Dermis lymphatic vessel endothelial cell (primary cell): Measurements from ENCODE around the gene ENC1. TPM values are rescaled to one million over a fixed set of nuclear protein-coding genes. Genes with fewer than 3 reads are reported as not detected.

ENCODE experiments used
- total RNA-seq: library from RNA; depleted of rRNA; stranded (reverse); fragments of >200 nt; gene quantifications from 2 replicates; pipeline ENCODE4 v1.2.1, GENCODE V29; 2014

Gene ENC1, protein sequence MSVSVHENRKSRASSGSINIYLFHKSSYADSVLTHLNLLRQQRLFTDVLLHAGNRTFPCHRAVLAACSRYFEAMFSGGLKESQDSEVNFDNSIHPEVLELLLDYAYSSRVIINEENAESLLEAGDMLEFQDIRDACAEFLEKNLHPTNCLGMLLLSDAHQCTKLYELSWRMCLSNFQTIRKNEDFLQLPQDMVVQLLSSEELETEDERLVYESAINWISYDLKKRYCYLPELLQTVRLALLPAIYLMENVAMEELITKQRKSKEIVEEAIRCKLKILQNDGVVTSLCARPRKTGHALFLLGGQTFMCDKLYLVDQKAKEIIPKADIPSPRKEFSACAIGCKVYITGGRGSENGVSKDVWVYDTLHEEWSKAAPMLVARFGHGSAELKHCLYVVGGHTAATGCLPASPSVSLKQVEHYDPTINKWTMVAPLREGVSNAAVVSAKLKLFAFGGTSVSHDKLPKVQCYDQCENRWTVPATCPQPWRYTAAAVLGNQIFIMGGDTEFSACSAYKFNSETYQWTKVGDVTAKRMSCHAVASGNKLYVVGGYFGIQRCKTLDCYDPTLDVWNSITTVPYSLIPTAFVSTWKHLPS
- total RNA-seq = 21.9 and 33.7 TPM in 2 replicates

DNA sequence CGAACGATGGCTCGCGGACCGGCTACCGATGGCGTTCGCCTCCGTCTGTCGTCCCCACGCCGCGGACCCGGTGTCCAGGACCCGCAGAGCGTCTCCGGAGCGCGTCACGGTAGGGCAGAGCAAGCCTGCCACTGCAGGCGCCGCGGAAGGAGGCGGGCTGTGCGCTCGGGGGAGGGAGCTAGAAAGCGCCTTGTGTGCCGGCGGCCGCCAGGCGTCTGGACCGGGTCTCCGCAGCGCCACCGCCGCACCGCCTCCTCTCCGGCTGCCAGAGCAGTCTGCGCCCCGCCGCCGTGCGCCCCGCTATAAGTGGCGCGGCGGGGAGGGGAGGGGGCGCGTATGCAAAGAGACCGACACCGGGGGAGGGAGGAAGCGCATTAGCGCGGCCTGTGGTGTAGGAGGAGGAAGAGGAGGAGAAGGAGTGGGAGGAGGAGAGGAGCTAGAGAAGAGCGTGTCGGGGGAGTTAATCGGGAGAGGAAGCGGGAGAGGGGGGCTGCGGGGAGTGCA lies at the start of gene ENC1:
ENC1 (minus strand) TSS at position 279 of the 504 bp plus-strand sequence. CDS start 4,243 bp downstream, outside the sequence.

DNA sequence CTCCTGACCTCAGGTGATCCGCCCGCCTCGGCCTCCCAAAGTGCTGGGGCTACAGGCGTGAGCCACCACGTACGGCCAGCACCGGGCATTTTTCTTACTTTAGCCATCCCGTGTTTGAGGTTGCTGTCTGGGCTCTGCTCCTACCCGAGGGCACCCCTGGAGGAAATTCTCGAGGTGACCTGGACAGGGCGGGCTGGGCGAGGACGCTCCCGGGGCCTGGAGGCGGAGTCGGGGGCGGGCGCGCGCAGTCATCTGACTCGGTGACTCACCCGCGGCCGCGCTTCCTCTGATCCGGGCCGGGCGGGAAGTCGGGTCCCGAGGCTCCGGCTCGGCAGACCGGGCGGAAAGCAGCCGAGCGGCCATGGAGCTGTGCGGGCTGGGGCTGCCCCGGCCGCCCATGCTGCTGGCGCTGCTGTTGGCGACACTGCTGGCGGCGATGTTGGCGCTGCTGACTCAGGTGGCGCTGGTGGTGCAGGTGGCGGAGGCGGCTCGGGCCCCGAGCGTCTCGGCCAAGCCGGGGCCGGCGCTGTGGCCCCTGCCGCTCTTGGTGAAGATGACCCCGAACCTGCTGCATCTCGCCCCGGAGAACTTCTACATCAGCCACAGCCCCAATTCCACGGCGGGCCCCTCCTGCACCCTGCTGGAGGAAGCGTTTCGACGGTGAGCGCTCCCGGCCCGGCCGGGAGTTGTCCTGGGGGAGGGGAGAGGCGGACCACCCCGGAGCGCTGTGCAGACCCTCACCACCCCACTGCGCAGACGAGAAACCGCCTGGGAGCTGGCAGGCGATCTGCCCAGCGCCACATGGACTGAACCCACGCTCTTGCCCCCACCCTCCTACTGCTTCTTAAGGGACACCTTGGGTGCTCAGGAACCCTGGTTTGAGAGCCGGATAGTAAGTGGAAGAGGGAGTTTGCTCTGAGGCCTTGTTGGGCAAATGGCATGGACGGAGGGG lies 44.6 kb upstream of the ENC1 start, which contains the start of gene HEXB:
HEXB (plus strand) TSS at position 334 of the 952 bp plus-strand sequence; CDS start at position 362, 28 bp downstream.

Other genes with a start within 250 kb of the ENC1 start
- 111 and 145 TPM in 2 replicates for gene HEXB, start 44.5 kb upstream of the ENC1 start, total RNA-seq
- 24.1 and 33.3 TPM in 2 replicates for gene GFM2, start 126.4 kb upstream of the ENC1 start, total RNA-seq
- 56.8 and 103 TPM in 2 replicates for gene NSA2, start 126.5 kb upstream of the ENC1 start, total RNA-seq
- gene FAM169A, start 225.7 kb upstream of the ENC1 start, total RNA-seq = 2.8 and 4.1 TPM in 2 replicates